GM21515 (cell line): Measurements from ENCODE around the gene ALG9.

Experiments
- ATAC-seq: cut with Tn5 transposase; IDR thresholded peaks from one replicate; pipeline ENCODE4 v1.9.1; 2021; ENCODE audit not compliant: unreplicated experiment

The ALG9 gene, protein sequence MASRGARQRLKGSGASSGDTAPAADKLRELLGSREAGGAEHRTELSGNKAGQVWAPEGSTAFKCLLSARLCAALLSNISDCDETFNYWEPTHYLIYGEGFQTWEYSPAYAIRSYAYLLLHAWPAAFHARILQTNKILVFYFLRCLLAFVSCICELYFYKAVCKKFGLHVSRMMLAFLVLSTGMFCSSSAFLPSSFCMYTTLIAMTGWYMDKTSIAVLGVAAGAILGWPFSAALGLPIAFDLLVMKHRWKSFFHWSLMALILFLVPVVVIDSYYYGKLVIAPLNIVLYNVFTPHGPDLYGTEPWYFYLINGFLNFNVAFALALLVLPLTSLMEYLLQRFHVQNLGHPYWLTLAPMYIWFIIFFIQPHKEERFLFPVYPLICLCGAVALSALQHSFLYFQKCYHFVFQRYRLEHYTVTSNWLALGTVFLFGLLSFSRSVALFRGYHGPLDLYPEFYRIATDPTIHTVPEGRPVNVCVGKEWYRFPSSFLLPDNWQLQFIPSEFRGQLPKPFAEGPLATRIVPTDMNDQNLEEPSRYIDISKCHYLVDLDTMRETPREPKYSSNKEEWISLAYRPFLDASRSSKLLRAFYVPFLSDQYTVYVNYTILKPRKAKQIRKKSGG

DNA sequence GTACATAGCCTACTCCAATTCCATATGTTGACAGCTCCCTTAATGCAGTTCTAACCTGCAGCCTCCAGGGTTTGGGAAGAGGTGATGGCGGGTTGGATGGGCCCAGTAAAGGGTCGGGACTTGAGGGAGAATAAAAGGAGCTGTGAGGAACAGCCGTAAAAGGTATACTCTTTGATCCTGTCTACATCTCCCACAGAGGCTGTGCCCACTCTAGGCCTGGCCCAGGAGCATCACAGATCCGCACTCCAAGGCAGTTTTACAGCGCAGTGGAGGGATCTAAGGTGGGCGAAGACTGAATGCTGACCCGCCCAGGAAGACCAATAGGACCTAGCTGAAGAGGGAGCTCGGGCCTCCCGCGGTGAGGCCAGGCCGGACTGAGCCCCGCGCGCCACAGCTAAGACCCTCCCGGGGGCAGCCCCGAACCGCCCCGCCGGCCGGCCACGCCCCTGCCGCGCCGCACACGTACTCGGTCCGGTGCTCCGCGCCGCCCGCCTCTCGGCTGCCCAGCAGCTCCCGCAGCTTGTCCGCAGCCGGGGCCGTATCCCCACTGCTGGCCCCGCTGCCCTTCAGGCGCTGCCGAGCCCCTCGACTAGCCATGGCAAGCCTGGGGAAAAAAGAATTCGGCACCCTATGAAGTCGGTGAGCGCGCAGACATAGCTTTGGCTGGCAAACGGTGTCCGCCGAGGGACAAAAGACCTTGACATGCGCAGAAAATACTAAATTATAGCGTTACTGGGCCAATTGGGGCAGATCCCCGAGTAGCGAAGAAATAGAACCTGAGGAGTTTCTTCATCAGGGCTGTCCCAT, at the start of gene ALG9:
Gene ALG9, minus strand, starts transcription at position 696 of the 807 bp plus-strand sequence. Its CDS starts 99 bp downstream, at position 597.
- peak; percentile 87 for ATAC-seq

DNA sequence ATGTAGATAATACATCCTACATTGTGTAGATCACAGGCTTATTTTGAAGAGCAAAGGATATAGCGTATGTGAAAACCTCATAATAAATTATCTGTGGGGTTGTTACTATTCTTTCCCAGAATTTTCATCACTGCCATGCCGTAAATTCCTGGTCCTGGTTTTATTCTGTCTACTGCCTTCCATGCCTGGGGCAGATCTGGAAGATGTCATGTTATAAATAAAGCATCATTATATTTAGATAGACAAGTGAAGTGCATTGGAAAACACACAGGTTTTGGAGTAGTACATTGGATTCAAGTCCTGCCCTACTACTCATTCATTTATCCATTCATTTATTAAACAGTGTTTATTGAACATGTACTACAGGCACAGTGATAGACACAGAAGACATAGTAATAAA, 49.5 kb upstream of the ALG9 start:
- no peak for ATAC-seq

DNA sequence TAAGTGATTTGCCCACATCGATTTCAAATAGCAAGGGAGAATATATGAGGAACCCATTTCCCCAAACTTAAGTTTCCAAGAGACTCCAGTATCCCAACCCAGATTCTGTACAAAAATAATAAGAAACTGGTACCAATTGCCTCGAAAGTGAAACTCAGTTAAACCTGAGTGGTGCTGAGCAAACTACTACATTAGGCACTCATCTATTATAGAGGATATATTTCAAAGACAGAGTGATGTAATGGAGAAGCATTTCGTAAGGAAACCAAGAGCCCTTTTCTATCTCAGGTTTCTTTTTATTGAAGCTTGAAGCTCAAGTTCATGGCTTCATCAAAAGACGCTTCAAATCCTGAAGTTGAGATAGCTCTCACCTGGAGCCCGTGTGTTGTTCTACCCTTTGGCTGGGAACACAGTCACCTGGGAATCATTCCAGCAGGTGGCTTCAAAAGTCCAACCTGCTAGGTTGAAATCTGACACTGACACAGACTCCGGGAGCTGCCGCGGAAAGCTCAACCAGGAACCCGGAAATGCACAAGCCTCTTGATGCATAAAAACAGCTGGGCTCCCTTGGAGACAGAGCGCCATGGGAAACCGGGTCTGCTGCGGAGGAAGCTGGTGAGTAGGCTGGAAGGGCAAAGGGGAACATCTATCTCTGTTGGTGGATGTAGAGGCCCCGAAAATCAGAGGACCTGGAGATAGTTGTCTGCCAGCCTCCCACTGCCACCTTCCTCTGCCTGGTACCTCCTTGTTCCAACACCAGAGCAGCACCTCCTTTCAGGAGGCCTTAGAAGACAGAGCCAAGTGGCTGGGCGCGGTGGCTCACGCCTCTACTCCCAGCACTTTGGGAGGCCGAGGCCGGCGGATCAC, 47.2 kb upstream of the ALG9 start, which contains the start of gene C11orf52:
Gene C11orf52, plus strand, starts transcription at position 524 of the 867 bp plus-strand sequence. Its CDS starts 60 bp downstream, at position 584.
- ATAC-seq = no peak

DNA sequence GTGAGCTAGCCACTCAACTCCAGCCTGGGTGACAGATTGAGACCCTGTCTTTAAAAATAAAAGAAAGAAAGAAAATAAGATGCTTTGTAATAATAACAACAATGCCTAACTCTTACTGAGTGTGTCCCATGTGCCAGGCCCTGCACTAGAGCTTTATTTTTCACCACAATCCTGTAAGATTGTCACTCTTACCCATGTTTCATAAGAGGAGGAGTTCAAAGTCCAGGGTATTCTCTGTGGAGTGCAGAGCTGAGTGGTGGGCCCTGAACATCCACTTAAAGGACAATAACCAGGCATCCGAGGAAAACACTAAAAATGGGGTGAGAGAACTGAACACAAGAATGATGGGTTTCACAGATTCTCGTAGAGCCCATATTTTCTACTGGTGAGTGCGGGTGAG, 46.4 kb upstream of the ALG9 start:
- no peak for ATAC-seq

DNA sequence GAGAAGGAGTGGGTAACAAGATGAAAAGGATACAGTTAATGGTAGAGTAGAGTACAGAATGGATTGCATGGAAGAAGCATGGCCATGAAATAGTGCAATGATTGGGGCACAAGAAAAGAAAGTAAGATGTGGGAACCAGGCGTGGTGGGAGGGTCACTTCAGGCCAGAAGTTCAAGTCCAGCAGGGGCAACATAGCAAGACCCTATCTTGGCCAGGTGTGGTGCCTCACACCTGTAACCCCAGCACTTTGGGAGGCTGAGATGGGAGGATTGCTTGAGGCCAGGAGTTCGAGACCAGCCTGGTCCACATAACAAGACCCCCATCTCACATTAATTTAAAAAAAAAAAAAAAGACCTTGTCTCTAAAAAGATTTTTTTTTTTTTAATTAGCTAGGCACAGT, 45.9 kb upstream of the ALG9 start:
- no peak for ATAC-seq

DNA sequence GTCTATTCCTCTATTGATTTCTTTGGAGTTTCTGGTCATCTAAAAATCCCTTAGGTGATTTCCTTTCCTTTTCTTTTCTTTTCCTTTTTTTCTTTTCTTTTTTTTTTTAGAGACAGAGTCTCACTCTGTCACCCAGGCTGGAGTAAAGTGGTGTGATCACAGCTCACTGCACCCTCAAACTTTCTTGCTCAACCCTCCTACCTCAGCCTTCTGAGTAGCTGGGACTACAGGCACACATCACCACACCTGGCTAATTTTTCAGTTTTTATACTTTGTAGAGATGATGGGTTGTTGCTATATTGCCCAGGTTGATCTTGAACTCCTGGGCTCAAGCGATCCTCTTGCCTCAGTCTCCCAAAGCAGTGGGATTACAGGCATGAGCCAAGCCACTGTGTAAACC, 45.4 kb upstream of the ALG9 start:
- ATAC-seq = no peak

DNA sequence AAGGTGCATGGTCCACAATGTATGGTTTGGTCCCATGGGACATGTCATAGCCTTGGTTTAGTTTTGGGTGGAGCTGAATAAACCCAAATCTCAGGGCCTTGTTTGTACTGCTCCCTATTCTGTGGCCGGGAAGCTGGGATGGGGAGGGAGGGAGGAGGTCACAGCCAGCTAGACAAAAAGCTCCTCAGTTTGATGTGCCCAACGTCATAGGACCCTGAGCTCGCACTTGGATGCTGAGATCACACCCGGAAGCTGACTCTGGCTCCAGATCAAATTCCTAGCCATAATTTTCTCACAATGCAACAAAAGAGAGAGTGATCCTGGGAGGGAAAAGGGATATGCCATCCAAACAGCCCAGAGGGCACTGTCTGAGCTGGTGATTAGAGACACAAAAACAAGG, 42.6 kb upstream of the ALG9 start:
- no peak for ATAC-seq

DNA sequence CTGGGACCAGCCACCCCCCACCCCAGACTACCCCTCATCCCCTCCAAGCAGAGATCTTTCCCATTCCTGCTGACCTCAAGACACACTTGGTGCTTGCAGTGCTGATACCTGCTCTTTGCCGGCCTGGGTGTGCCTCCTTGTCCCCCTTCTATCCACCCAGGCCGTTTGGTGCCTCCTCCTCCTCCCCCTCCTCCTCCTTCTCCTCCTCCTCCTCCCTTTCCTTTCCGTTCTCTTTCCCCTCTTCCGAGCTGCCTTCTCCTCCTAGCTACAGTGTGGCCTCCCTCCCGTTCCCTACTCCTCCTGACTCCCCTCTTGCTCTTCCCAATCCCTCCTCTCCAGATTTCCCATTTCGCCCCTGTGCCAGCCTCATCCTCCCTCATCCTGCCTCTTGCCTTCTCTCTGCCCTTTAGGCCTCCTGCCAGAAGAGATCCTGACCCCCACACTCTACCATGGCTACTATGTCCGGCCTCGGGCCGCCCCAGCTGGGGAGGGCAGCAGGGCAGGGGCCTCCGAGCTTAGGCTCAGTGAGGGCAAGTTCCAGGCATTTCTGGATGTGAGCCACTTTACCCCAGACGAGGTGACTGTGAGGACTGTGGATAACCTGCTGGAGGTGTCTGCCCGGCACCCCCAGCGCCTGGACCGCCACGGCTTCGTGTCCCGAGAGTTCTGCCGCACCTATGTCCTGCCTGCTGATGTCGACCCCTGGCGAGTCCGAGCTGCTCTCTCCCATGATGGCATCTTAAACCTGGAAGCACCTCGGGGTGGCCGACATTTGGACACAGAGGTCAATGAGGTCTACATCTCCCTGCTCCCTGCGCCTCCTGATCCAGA, 41.9 kb upstream of the ALG9 start:
- ATAC-seq = no peak

DNA sequence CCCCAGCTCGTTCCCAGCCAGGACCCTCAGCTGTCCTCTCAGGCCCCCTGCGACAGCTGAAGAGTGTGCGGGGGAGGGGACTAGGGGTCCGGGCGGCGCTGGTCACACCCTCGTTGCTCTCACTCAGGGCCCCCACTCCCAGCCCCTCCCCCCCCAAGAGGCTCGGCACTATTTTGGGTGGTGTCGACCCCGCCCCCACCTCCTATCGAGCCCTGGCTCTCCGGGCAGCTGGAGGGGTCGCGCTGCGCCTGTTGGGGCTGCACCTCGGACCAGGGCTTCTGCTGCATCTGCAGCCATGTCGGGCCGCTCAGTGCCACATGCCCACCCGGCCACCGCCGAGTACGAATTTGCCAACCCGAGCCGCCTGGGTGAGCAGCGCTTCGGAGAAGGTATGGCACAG, 41.2 kb upstream of the ALG9 start, which contains the start of gene HSPB2:
Gene HSPB2, plus strand, starts transcription at position 200 of the 400 bp plus-strand sequence. Its CDS starts 96 bp downstream, at position 296.
- no peak for ATAC-seq

DNA sequence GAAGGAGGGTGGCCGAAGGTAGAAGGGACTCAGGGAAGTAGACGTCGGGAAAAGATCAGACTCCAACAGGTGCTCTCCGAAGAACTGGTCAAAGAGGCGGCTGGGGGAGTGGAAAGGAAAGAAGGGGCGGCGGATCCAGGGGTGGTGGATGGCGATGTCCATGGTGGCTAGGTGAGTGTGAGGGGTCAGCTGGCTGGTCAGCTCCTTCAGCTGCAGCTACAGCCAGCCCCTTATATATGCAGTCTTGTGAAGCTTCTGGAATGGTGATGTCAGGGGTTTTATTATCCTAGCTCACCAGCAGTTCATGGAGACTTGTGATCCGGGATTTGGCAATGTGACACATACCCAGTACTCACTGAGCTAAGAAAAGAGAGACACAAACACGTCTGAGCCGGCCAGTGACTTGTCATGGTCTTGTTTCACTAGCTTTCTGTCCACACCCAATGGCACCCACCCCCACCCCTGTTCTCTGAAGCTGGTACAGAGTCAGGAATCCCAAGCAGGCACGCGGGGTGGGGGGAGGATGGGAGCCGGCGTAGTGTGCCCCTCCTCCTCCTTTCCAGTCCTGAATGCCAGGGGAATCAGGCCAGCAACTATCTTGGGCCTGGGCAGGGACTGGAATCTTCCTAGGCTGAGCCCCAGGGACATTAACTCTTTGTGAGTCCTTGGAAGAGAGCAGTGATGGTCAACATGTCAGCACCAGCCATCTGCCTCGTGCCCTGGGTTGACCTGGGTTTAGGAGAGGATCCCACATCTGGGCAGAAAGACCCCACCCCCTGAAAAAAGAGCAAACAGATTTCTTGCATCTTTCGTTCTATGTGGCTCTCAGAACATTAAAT, 40.4 kb upstream of the ALG9 start, which contains the start of gene CRYAB:
Gene CRYAB, minus strand, starts transcription at position 208 of the 839 bp plus-strand sequence. Its CDS starts 46 bp downstream, at position 162.
- no peak for ATAC-seq

DNA sequence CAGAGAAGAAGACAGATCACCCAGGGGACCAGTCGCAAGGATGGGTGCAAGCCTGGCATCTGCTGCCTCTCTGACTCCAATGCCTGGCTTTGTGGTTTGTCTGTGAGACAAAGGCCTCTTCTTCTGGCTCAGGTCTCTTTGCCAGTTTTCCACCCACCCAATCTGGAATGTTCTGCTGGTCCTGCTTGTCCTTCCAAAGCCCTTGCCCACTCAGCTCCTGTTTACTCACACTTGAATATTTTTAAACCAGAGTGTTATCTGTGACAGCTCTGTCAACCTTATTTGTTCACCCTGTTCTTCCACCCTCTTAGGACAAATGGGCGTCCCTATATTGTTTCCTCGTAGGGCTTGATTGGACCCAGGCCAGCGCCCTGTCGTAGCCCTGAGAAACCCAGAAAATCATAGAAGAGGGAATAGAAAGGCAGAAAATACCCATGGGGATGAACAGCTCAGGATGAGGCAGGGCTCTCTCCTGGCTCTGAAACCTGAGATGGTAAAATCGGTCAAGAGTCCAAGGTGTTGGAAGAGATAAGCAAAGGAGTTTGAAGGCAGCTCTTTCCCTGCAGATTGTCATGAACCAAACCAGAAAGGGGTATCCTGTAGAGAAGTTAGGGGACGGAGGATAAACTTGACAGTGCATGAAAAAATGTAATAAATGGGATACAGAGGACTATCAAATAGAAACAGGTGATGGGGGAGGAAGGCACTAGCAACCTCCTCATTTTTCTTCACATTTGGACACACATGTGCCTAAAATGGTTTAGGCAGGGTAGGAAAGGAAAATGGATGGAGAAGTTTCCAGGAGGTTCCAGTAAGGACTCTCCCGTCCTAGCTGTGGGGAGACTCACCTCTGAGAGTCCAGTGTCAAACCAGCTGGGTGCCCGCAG, 39.5 kb upstream of the ALG9 start:
- ATAC-seq = no peak

DNA sequence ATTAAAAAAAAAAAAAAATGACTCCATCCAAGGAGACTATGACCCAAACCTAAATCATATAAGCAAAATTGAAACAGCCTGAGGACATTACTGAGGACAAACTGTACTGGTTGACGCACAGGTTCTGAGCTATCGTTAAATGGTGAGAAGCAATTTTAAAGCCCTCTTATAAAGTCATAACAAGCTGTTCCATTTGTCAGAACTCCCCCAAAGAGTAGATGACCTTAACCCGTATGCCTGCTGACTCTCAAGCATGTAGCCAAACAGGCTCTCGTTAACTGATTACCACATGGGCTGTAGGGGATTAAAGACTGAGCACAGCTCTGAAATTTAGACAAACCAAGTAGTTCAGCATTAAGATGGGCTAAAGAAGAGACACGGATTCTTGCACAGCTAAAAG, 38.0 kb upstream of the ALG9 start:
- no peak for ATAC-seq

DNA sequence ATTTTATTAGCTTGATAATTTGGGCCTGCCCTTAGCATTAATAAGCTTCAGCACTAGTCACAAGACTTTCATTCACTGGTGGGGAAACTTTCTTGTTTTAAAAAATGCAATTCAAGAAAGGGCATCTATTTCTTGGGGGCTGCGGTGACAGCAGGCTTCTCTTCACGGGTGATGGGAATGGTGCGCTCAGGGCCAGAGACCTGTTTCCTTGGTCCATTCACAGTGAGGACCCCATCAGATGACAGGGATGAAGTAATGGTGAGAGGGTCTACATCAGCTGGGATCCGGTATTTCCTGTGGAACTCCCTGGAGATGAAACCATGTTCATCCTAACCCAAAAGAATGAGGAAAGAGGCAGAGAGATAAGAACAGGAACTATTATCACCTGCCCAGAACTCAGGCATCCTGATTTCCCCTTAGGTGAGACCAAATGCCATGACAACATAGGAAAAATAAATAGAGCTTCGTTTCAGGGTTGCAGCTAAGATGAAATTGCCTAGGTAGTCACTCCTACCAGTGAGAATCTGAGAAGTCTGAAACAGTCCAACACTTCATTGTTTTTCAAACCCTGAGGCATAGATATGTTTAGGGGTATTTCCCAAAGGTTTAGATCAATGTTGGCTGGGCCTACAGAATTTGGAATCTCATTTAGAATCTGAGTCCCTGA, 37.4 kb upstream of the ALG9 start:
- ATAC-seq = no peak

DNA sequence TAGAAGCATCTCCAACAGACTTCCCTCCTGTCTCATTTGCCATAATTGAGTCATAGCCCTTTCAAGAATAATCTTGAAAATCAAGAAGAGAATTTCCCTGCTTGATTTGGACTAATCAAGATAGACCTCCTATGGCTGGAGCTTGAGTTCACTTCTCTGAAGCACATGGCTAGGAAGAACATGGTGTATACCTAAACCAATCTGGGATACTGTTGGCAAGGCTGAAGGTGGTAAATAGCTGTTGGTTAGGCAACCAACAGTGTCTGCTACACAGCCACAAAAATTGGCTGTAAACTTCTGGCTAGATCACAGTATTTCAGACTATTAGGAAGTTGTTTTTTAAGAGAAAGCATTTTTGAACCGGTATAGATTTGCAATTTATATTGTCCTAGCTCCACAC, 35.3 kb upstream of the ALG9 start:
- ATAC-seq = no peak

DNA sequence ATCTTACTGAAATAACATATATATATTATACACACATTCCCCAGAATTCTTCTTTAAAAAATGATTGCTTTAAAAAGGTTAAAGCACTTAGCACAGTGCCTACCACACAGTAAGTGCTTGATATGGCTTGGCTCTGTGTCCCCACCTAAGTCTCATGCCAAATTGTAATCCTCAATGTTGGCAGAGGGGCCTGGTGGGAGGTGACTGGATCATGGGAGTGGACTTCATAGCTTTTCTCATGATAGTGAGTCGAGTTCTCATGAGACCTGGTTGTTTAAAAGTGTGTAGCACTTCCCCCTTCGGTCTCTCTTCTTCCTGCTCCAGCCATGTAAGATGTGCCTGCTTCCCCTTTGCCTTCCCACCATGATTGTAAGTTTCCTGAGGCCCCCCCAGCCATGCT, 34.0 kb upstream of the ALG9 start:
- ATAC-seq = no peak

DNA sequence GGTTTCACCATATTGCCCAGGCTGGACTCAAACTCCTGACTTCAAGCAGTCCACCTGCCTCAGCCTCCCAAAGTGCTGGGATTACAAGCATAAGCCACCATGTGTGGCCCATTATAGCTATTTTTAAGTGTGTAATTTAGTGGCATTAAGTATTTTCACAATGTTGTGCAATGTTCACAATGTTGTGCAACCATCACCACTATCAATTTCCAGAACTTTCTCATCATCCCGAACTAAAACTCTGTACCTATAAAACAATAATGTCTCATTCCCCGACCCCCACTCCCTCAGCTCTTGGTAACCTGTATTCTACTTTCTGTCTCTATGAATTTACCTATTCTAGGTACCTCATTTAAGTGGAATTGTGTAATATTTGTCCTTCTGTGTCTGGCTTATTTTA, 15.5 kb upstream of the ALG9 start:
- ATAC-seq = no peak

DNA sequence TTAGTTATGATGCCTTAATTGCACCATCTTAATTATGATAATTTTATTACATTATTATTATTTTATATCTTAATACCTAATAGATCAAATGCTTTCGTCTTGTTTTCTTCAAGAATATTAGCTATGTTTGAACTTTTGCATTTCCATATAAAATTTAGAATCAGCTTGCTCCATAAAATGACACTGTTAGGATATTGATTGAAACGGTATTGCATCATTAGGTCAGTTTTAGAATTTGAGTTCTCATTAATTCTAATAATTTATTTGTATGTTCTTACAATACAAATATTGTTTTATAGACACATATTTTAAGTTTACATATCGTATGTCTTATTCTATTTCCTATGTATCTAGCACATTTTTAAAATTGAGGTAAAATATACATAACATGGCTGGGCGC, 14.7 kb upstream of the ALG9 start:
- no peak for ATAC-seq
